HL-60 (cell line): ENCODE measurements around the gene MAPRE3.

Experiments used
- CTCF ChIP-seq: IDR thresholded peaks from one replicate; pipeline ENCODE4 v1.5.1; 2011; ENCODE audit warnings: low read length, control low read depth, inconsistent platforms; ENCODE audit not compliant: insufficient read depth
- GABPA ChIP-seq: IDR thresholded peaks from 2 replicates; pipeline ENCODE4 v1.6.1; 2012; ENCODE audit warnings: low read depth
- POLR2AphosphoS5 ChIP-seq: IDR thresholded peaks from 2 replicates; pipeline ENCODE4 v1.6.1; 2012; ENCODE audit warnings: low read depth

GRCh38 chr2:27027211-27027651 is 56.8 kb downstream of the MAPRE3 start:
- TF ChIP-seq POLR2AphosphoS5 (no peak), CTCF (no peak), GABPA (no peak)
